SU-DHL-6 (cell line): ENCODE results near the gene ABHD15.
A peak's percentile ranks its signal among the peaks of the same experiment; 100 is the strongest.

ENCODE experiments used
- H2AFZ ChIP-seq: fragments of 200-600 bp; sonication (generic); 2 replicates; pipeline ENCODE4 v1.6.1; 2014; ENCODE audit warnings: low read depth, mild to moderate bottlenecking, moderate library complexity, mixed read lengths, antibody characterized with exemption, low read length; ENCODE audit not compliant: severe bottlenecking
- H3F3A ChIP-seq: fragments of 200-600 bp; shearing (Covaris generic); 2 replicates; pipeline ENCODE4 v1.6.0; 2016; ENCODE audit warnings: antibody characterized with exemption, mild to moderate bottlenecking; ENCODE audit not compliant: insufficient read depth
- H3K27ac ChIP-seq: fragments of 200-600 bp; sonication (generic); 2 replicates; pipeline ENCODE4 v1.5.1; 2016; ENCODE audit warnings: low read depth, mild to moderate bottlenecking, low read length, moderate library complexity, mixed read lengths
- H3K27me3 ChIP-seq: fragments of 200-600 bp; sonication (generic), shearing (Covaris generic); 2 replicates; pipeline ENCODE4 v1.6.0; 2014; ENCODE audit warnings: mild to moderate bottlenecking, low read length
- H3K36me3 ChIP-seq: fragments of 200-600 bp; sonication (generic); 2 replicates; pipeline ENCODE4 v1.6.1; 2014; ENCODE audit warnings: mild to moderate bottlenecking, low read length, mixed read lengths
- H3K4me2 ChIP-seq: fragments of 300-600, 200-600 bp; shearing (Covaris generic), sonication (generic); 2 replicates; pipeline ENCODE4 v1.6.0; 2014; ENCODE audit warnings: low read length, low read depth, mild to moderate bottlenecking; ENCODE audit not compliant: poor library complexity, severe bottlenecking
- H3K4me3 ChIP-seq: fragments of 200-600 bp; sonication (generic); 2 replicates; pipeline ENCODE4 v1.5.1; 2014; ENCODE audit warnings: antibody characterized with exemption, low read length, mild to moderate bottlenecking, mixed read lengths; ENCODE audit not compliant: insufficient read depth, poor library complexity, severe bottlenecking
- H3K79me2 ChIP-seq: fragments of 200-600 bp; sonication (generic); 2 replicates; pipeline ENCODE4 v1.6.1; 2014; ENCODE audit warnings: mild to moderate bottlenecking, low read length, moderate library complexity; ENCODE audit not compliant: insufficient read depth
- H3K9ac ChIP-seq: fragments of 200-600 bp; sonication (generic); 2 replicates; pipeline ENCODE4 v1.7.0; 2014; ENCODE audit warnings: mild to moderate bottlenecking, low read length
- H3K9me2 ChIP-seq: fragments of 200-600 bp; sonication (generic); replicated peaks from 2 replicates; pipeline ENCODE4 v1.6.1; 2014; ENCODE audit warnings: low read length; ENCODE audit not compliant: insufficient read depth
- H3K9me3 ChIP-seq: fragments of 200-600 bp; sonication (generic); 2 replicates; pipeline ENCODE4 v1.6.1; 2014; ENCODE audit warnings: low read length, mixed read lengths; ENCODE audit not compliant: insufficient read depth
- H4K20me1 ChIP-seq: fragments of 200-600 bp; sonication (generic); 2 replicates; pipeline ENCODE4 v1.6.1; 2014; ENCODE audit warnings: low read depth, mild to moderate bottlenecking, antibody characterized with exemption, low read length, moderate library complexity, mixed read lengths
- EZH2phosphoT487 ChIP-seq: fragments of 200-600 bp; sonication (generic), shearing (Covaris generic); conservative IDR thresholded peaks from 2 replicates; pipeline ENCODE4 v1.6.1; 2018; ENCODE audit warnings: mild to moderate bottlenecking, antibody characterized with exemption, low read length, moderate library complexity, mixed read lengths
- TF ChIP-seq, protein P1 (sequence below): fragments of 200-600 bp; sonication (generic); IDR thresholded peaks from one replicate; pipeline ENCODE4 v1.5.1; 2017; ENCODE audit warnings: antibody characterized with exemption, mild to moderate bottlenecking, low read length, moderate library complexity; ENCODE audit not compliant: insufficient read depth, poor library complexity, severe bottlenecking

The ABHD15 gene

GRCh38 chr17:29586676-29587469 is 20.0 kb upstream of the ABHD15 start:
- no peaks in the 10 kb centered on the region for H3K36me3 ChIP-seq
- no peak for TF ChIP-seq EZH2phosphoT487
- TF ChIP-seq, protein P1, sequence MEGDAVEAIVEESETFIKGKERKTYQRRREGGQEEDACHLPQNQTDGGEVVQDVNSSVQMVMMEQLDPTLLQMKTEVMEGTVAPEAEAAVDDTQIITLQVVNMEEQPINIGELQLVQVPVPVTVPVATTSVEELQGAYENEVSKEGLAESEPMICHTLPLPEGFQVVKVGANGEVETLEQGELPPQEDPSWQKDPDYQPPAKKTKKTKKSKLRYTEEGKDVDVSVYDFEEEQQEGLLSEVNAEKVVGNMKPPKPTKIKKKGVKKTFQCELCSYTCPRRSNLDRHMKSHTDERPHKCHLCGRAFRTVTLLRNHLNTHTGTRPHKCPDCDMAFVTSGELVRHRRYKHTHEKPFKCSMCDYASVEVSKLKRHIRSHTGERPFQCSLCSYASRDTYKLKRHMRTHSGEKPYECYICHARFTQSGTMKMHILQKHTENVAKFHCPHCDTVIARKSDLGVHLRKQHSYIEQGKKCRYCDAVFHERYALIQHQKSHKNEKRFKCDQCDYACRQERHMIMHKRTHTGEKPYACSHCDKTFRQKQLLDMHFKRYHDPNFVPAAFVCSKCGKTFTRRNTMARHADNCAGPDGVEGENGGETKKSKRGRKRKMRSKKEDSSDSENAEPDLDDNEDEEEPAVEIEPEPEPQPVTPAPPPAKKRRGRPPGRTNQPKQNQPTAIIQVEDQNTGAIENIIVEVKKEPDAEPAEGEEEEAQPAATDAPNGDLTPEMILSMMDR = no peak
- no peak overlapping the region for H3K4me3 ChIP-seq
- H2AFZ ChIP-seq = no peak overlapping the region
- peak overlapping the region; percentile 88; the same call in 1 of the 2 replicates for H3K9ac ChIP-seq
- H3F3A ChIP-seq = peaks cover 18% of the 10 kb centered on the region
- H3K9me2 ChIP-seq = no peaks in the 10 kb centered on the region
- peak overlapping the region; percentile 27; the same call in 1 of the 2 replicates for H3K27ac ChIP-seq
- no peaks in the 10 kb centered on the region for H3K9me3 ChIP-seq
- no peaks in the 10 kb centered on the region for H3K27me3 ChIP-seq
- H3K79me2 ChIP-seq = peaks cover 57% of the 10 kb centered on the region
- H4K20me1 ChIP-seq = no peaks in the 10 kb centered on the region
- peak overlapping the region; percentile 89 for H3K4me2 ChIP-seq

- no peak overlapping the region for H3K4me3 ChIP-seq
- TF ChIP-seq EZH2phosphoT487 = no peak
- TF ChIP-seq, protein P1 = peak; percentile 55
Observed at GRCh38 chr17:29585080-29585751, 18.4 kb upstream of the ABHD15 start.

GRCh38 chr17:29584452-29585079 is 17.7 kb upstream of the ABHD15 start:
- no peaks in the 10 kb centered on the region for H3K27me3 ChIP-seq
- peaks cover 57% of the 10 kb centered on the region for H3K79me2 ChIP-seq
- H3K4me2 ChIP-seq = peak overlapping the region; percentile 40
- no peaks in the 10 kb centered on the region for H3K9me3 ChIP-seq
- H3K9ac ChIP-seq = peak overlapping the region; percentile 34
- no peaks in the 10 kb centered on the region for H4K20me1 ChIP-seq
- H3F3A ChIP-seq = no peaks in the 10 kb centered on the region
- H3K9me2 ChIP-seq = no peaks in the 10 kb centered on the region
- peak overlapping the region; percentile 22; the same call in 1 of the 2 replicates for H3K27ac ChIP-seq
- no peak overlapping the region for H2AFZ ChIP-seq
- no peak overlapping the region for H3K4me3 ChIP-seq
- TF ChIP-seq, protein P1 = no peak
- no peak for TF ChIP-seq EZH2phosphoT487
- no peaks in the 10 kb centered on the region for H3K36me3 ChIP-seq

More at GRCh38 chr17:29585080-29585751, 18.4 kb upstream of the ABHD15 start:
- Histone ChIP-seq H3F3A (peaks cover 3% of the 10 kb centered on the region; the same call in 1 of the 2 replicates), H3K9ac (peak overlapping the region; percentile 34), H3K4me2 (peak overlapping the region; percentile 40), H3K27ac (peak overlapping the region; percentile 22; the same call in 1 of the 2 replicates), H3K9me3 (no peaks in the 10 kb centered on the region), H3K79me2 (peaks cover 57% of the 10 kb centered on the region), H3K27me3 (no peaks in the 10 kb centered on the region), H3K9me2 (no peaks in the 10 kb centered on the region), H2AFZ (no peak overlapping the region), H3K36me3 (no peaks in the 10 kb centered on the region), H4K20me1 (no peaks in the 10 kb centered on the region)
